K562 (cell line): ENCODE measurements around the gene ARFGAP3.

ENCODE experiments used
- FOS ChIP-seq: IDR thresholded peaks from 3 replicates; pipeline ENCODE4 v1.6.1; 2011; ENCODE audit not compliant: insufficient read length; ENCODE audit errors: extremely low read depth
- KDM1A ChIP-seq, 2 experiments: fragments of 450-650 bp; IDR thresholded peaks; 2 replicates each; pipeline ENCODE4 v1.6.1; 2016; ENCODE audit warnings: mild to moderate bottlenecking in 2 of 2
- TF ChIP-seq, protein P1 (sequence below), 3 experiments: IDR thresholded peaks in 2 of 3; conservative IDR thresholded peaks in 1 of 3; 2 replicates each; pipeline ENCODE4 v1.5.1; 2011 to 2012; ENCODE audit warnings: low read length in 3 of 3, mild to moderate bottlenecking in 3 of 3, control low read depth in 2 of 3, improper control_type of control experiment in 1 of 3, inconsistent platforms in 1 of 3, low read depth in 1 of 3, mixed read lengths in 1 of 3, moderate library complexity in 1 of 3; ENCODE audit not compliant: insufficient read depth in 2 of 3

DNA sequence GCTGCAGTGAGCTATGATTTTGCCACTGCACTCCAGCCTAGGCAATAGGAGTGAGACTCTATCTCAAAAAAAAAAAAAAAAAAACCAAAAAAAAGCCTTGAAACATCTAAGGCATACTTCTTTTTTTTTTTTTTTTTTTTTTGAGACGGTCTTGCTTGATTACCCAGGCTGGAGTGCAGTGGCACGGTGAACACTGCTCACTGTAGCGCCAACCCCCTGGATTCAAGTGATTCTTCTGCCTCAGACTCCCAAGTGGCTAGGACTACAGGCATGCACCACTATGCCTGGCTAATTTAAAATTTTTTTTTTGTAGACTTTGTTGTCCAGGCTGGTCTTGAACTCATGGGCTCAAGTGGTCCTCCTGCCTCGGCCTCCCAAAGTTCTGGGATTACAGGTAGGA is 19.5 kb downstream of the ARFGAP3 start:
- TF ChIP-seq KDM1A (IDR thresholded peaks at IDR 0.05): no peak
- no peak for TF ChIP-seq FOS
- TF ChIP-seq, protein P1, sequence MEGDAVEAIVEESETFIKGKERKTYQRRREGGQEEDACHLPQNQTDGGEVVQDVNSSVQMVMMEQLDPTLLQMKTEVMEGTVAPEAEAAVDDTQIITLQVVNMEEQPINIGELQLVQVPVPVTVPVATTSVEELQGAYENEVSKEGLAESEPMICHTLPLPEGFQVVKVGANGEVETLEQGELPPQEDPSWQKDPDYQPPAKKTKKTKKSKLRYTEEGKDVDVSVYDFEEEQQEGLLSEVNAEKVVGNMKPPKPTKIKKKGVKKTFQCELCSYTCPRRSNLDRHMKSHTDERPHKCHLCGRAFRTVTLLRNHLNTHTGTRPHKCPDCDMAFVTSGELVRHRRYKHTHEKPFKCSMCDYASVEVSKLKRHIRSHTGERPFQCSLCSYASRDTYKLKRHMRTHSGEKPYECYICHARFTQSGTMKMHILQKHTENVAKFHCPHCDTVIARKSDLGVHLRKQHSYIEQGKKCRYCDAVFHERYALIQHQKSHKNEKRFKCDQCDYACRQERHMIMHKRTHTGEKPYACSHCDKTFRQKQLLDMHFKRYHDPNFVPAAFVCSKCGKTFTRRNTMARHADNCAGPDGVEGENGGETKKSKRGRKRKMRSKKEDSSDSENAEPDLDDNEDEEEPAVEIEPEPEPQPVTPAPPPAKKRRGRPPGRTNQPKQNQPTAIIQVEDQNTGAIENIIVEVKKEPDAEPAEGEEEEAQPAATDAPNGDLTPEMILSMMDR (IDR thresholded peaks at IDR 0.05 in 2 of 3, conservative IDR thresholded peaks at IDR 0.05 in 1 of 3; ENCODE audit: insufficient read depth in 2 of 3, low read depth in 1 of 3, low read length in 3 of 3): no peak
